Stomach (tissue), 4 donors: ENCODE measurements around the gene DCP1A.

Experiments used
- EP300 ChIP-seq: sonication (generic); formaldehyde crosslinking; IDR thresholded peaks from one replicate; pipeline ENCODE4 v1.6.1; 2017; ENCODE audit warnings: antibody characterized with exemption
- POLR2A ChIP-seq, 4 donors: fragments of 450-650 bp; IDR thresholded peaks; one replicate each; pipeline ENCODE4 v1.6.1; 2016; ENCODE audit warnings: antibody characterized with exemption in 4 of 4, control low read depth in 2 of 4, mild to moderate bottlenecking in 1 of 4, moderate library complexity in 1 of 4
- POLR2AphosphoS5 ChIP-seq, 3 donors: sonication (generic); formaldehyde crosslinking; IDR thresholded peaks; one replicate each; pipeline ENCODE4 v1.6.1; 2016; ENCODE audit warnings: antibody characterized with exemption in 3 of 3
- TF ChIP-seq, protein P1 (sequence below), 7 experiments: fragments of 450-650 bp in 4 of 7; fragments of 200-600 bp in 3 of 7; sonication (generic) in 3 of 7; IDR thresholded peaks; one replicate each; pipeline ENCODE4 v1.5.1; 2016 to 2019; ENCODE audit warnings: antibody characterized with exemption in 7 of 7, control low read depth in 2 of 7, mild to moderate bottlenecking in 1 of 7

- TF ChIP-seq POLR2A (IDR thresholded peaks at IDR 0.05) (no peak), POLR2AphosphoS5 (IDR thresholded peaks at IDR 0.05) (no peak), EP300 (no peak)
- TF ChIP-seq, protein P1, sequence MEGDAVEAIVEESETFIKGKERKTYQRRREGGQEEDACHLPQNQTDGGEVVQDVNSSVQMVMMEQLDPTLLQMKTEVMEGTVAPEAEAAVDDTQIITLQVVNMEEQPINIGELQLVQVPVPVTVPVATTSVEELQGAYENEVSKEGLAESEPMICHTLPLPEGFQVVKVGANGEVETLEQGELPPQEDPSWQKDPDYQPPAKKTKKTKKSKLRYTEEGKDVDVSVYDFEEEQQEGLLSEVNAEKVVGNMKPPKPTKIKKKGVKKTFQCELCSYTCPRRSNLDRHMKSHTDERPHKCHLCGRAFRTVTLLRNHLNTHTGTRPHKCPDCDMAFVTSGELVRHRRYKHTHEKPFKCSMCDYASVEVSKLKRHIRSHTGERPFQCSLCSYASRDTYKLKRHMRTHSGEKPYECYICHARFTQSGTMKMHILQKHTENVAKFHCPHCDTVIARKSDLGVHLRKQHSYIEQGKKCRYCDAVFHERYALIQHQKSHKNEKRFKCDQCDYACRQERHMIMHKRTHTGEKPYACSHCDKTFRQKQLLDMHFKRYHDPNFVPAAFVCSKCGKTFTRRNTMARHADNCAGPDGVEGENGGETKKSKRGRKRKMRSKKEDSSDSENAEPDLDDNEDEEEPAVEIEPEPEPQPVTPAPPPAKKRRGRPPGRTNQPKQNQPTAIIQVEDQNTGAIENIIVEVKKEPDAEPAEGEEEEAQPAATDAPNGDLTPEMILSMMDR (IDR thresholded peaks at IDR 0.05) = no peak
Measured at GRCh38 chr3:53244271-53244670, 103.1 kb downstream of the DCP1A start.
